Measurements from ENCODE around the gene ATP11B. TPM values are rescaled to one million over a fixed set of nuclear protein-coding genes. Genes with fewer than 3 reads are reported as not detected.

The ATP11B gene
- total RNA-seq, 4 donors from 2014 or later, result 53.1 to 69.9 (median 61.1) TPM

DNA sequence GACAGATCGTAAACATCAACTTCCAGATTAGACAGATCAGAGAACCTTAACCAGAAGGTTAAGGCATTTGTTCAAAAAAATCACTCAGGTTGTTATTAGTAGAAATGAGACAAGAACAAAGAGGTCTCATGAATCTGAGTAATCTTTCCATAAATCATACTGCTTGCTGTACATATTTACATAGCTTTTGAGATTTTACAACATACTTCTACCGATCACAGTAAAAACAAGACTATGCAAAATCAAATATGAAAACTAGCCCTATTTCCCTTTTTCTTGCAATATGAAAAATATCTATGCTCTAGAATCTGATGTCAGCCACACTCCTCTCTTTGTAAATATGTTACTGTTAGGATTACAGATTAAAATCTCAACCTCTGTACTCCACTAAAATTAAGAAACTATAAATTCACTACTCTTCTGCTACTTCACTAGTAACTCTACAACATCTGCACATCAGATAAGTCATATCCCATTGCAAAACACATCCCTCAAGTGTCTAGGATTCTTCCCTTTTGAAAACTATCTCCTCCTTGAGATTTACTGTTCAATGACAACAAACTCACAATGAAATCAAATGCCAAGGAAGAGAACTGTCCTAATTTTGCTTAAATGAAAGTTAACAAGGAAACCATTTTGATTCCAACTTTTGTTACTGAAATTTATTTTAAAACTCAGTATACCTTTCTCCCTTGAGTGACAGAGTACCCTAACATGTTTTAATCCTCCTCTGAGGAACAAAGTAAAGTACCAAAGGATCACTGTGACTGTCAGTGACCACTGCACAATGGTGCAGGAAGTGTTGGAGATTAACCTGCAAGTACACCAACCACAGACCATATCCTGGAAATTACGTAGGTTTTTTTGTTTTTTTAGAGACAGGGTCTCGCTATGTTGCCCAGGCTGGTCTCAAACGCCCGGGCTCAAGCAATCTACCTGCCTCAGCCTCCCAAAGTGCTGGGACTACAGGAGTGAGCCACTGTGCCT is 174.2 kb downstream of the ATP11B start:
- WGBS, 2 donors, result 85 to 91% methylated on average over 6 of the region's 6 CpGs

DNA sequence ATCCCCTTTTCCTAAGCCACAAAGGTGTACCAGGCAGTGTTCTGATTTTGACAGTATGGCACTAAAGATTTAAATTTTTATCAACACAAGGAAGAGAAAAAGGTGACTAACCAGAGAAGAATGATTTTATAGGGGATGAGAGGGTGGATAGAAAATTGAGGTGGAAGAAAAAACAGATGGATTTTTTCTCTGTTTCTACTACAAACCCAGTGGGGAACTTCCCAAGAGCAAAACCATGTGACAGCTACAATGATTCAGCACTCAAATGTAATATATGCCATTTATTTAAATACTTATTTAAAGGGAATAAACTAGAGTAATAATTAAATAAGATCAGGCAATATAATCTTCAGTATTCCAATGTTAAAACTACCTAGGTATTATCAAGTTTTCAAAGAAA is 176.0 kb downstream of the ATP11B start:
- Histone ChIP-seq H3K4me3 (replicated peaks in 1 of 3) (no peak overlapping the region), H3K27ac (no peak overlapping the region), H3K36me3 (no peaks in the 10 kb centered on the region), H3K27me3 (no peaks in the 10 kb centered on the region), H3K9me3 (no peaks in the 10 kb centered on the region), H3K4me1 (peaks cover 19 to 24% of the 10 kb centered on the region in 2 donors)
- intact Hi-C loops (cut with DNase I), result no loop called here
- DNase-seq, result no peak
- TF ChIP-seq, protein P1, sequence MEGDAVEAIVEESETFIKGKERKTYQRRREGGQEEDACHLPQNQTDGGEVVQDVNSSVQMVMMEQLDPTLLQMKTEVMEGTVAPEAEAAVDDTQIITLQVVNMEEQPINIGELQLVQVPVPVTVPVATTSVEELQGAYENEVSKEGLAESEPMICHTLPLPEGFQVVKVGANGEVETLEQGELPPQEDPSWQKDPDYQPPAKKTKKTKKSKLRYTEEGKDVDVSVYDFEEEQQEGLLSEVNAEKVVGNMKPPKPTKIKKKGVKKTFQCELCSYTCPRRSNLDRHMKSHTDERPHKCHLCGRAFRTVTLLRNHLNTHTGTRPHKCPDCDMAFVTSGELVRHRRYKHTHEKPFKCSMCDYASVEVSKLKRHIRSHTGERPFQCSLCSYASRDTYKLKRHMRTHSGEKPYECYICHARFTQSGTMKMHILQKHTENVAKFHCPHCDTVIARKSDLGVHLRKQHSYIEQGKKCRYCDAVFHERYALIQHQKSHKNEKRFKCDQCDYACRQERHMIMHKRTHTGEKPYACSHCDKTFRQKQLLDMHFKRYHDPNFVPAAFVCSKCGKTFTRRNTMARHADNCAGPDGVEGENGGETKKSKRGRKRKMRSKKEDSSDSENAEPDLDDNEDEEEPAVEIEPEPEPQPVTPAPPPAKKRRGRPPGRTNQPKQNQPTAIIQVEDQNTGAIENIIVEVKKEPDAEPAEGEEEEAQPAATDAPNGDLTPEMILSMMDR (IDR thresholded peaks at IDR 0.05), result no peak
- no peak for TF ChIP-seq POLR2A (IDR thresholded peaks at IDR 0.05)

More for the DNA sequence above, 174.2 kb downstream of the ATP11B start:
- H3K4me1 ChIP-seq, result peaks cover 19 to 24% of the 10 kb centered on the region in 2 donors
- no peaks in the 10 kb centered on the region for H3K9me3 ChIP-seq
- intact Hi-C loops (cut with DNase I), result no loop called here
- no peaks in the 10 kb centered on the region for H3K36me3 ChIP-seq
- no peak overlapping the region for H3K4me3 ChIP-seq (replicated peaks in 1 of 3)
- H3K27ac ChIP-seq, result no peak overlapping the region
- no peak for TF ChIP-seq POLR2A (IDR thresholded peaks at IDR 0.05)
- TF ChIP-seq, protein P1 (IDR thresholded peaks at IDR 0.05), result no peak
- no peaks in the 10 kb centered on the region for H3K27me3 ChIP-seq
- DNase-seq, result no peak

DNA sequence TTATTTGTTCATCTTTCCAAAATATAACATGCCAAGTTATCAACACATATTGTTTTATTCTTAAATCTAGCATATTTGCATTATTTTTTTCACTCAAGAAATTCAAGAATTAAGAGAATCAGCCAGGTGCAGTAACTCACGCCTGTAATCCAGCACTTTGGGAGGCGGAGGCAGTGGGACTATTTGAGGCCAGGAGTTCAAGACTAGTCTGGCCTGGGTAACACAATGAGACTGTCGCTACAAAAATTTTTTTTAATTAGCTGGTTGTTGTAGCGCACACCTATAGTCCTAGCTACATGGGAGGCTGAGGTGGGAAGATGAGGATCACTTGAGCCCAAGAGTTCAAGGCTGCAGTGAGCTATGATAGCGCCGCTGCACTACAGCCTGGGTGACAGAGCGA is 176.5 kb downstream of the ATP11B start:
- no peak for TF ChIP-seq POLR2A (IDR thresholded peaks at IDR 0.05)
- TF ChIP-seq, protein P1 (IDR thresholded peaks at IDR 0.05), result no peak
- no peaks in the 10 kb centered on the region for H3K36me3 ChIP-seq
- H3K9me3 ChIP-seq, result no peaks in the 10 kb centered on the region
- DNase-seq, result no peak
- no peaks in the 10 kb centered on the region for H3K27me3 ChIP-seq
- 97 to 98% methylated on average over 7 of the region's 7 CpGs for WGBS, 2 donors
- peaks cover 23 to 24% of the 10 kb centered on the region in 2 donors for H3K4me1 ChIP-seq
- H3K27ac ChIP-seq, result no peak overlapping the region
- intact Hi-C loops (cut with DNase I), result no loop called here
- H3K4me3 ChIP-seq (replicated peaks in 1 of 3), result no peak overlapping the region

DNA sequence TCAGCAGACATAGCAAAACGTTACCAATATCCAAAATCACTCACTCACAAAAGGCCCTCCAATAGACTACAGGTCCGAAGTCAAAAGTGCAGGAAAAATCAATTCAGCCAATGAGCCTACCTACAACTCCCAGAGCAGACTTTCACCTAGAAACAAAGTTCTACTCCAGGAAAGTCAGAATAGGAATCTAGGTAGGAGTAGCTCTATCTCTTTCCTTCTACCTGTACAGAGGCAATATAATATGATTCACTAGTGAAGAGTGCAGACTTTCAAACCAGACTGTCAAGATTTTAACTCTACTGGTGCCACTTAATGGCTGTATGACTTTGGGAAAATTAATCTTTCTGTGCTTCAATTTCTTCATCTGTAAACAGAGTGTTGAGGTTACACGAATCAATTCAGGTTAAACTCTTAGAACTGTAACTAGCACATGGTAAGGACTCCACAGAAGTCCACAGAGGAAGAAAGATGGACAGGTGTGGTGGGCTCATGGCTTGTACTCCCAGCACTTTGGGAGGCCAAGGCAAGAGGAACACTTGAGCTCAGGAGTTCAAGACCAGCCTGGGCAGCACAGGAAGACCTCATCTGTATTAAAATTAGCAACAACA is 177.6 kb downstream of the ATP11B start:
- Histone ChIP-seq H3K4me1 (peaks cover 24 to 28% of the 10 kb centered on the region in 2 donors), H3K27me3 (no peaks in the 10 kb centered on the region), H3K36me3 (no peaks in the 10 kb centered on the region), H3K27ac (no peak overlapping the region), H3K4me3 (replicated peaks in 1 of 3) (no peak overlapping the region), H3K9me3 (no peaks in the 10 kb centered on the region)
- intact Hi-C loops (cut with DNase I), result no loop called here
- TF ChIP-seq POLR2A (IDR thresholded peaks at IDR 0.05), result no peak
- TF ChIP-seq, protein P1 (IDR thresholded peaks at IDR 0.05), result no peak
- 78 to 82% methylated on average over 3 of the region's 3 CpGs for WGBS, 2 donors
- DNase-seq, result no peak

Other genes with a start within 250 kb of the ATP11B start
- 10 to 100 TPM; 33.6 to 52.8 (median 35.0) TPM for gene DCUN1D1, start 187.0 kb downstream of the ATP11B start, total RNA-seq

Data from thyroid gland (tissue), 4 donors.